HepG2 (cell line): ENCODE results near the gene NME4. TPM values are rescaled to one million over a fixed set of nuclear protein-coding genes. Genes with fewer than 3 reads are reported as not detected.
A peak's percentile ranks its signal among the peaks of the same experiment; 100 is the strongest.

Experiments used
- CREM ChIP-seq, 2 experiments: sonication (generic) in 1 of 2; formaldehyde crosslinking in 1 of 2; IDR thresholded peaks; 2 replicates each; pipeline versions ENCODE4 v1.4.0 to v1.6.1; 2016 to 2020; ENCODE audit warnings: antibody characterized with exemption in 1 of 2, mild to moderate bottlenecking in 1 of 2, missing genetic modification reagents in 1 of 2
- ELF3 ChIP-seq: IDR thresholded peaks from 2 replicates; pipeline ENCODE4 v1.6.1; 2016; ENCODE audit warnings: missing genetic modification reagents, missing compliant biosample characterization
- FOXO4 ChIP-seq: sonication (generic); formaldehyde crosslinking; conservative IDR thresholded peaks from 2 replicates; pipeline ENCODE4 v1.8.1; 2023; ENCODE audit warnings: missing genetic modification reagents
- HMGXB4 ChIP-seq, 2 experiments: sonication (generic) in 1 of 2; formaldehyde crosslinking in 1 of 2; IDR thresholded peaks; 2 replicates each; pipeline versions ENCODE4 v1.4.0 to v1.6.1; 2018 to 2020; ENCODE audit warnings: missing genetic modification reagents in 2 of 2, borderline replicate concordance in 1 of 2, low read depth in 1 of 2, mild to moderate bottlenecking in 1 of 2, missing biosample characterization in 1 of 2
- MTF1 ChIP-seq: sonication (generic); formaldehyde crosslinking; IDR thresholded peaks from 2 replicates; pipeline ENCODE4 v1.5.0; 2020; ENCODE audit warnings: missing genetic modification reagents
- PTBP1 ChIP-seq: fragments of 200-400 bp; formaldehyde crosslinking; IDR thresholded peaks from 2 replicates; pipeline ENCODE4 v1.6.1; 2018; ENCODE audit warnings: low read length, low read depth; ENCODE audit not compliant: poor library complexity, severe bottlenecking
- RFX3 ChIP-seq: IDR thresholded peaks from 2 replicates; pipeline ENCODE4 v1.6.1; 2016; ENCODE audit warnings: missing biosample characterization, missing genetic modification reagents
- SOX6 ChIP-seq, 2 experiments: fragments of 450-650 bp in 1 of 2; sonication (generic) in 1 of 2; formaldehyde crosslinking in 1 of 2; IDR thresholded peaks; 2 replicates each; pipeline versions ENCODE4 v1.4.0 to v1.6.1; 2017 to 2020; ENCODE audit warnings: antibody characterized with exemption in 1 of 2, mild to moderate bottlenecking in 1 of 2, missing genetic modification reagents in 1 of 2
- SP2 ChIP-seq: sonication (generic); formaldehyde crosslinking; IDR thresholded peaks from 2 replicates; pipeline ENCODE4 v1.5.1; 2020; ENCODE audit warnings: mild to moderate bottlenecking, missing genetic modification reagents
- YEATS4 ChIP-seq: sonication (generic); formaldehyde crosslinking; IDR thresholded peaks from 2 replicates; pipeline ENCODE4 v1.4.0; 2020; ENCODE audit warnings: missing genetic modification reagents, borderline replicate concordance
- ZMYM4 ChIP-seq: sonication (generic); formaldehyde crosslinking; IDR thresholded peaks from 2 replicates; pipeline ENCODE4 v1.8.1; 2023; ENCODE audit warnings: mild to moderate bottlenecking, missing genetic modification reagents
- ZNF343 ChIP-seq: sonication (generic); formaldehyde crosslinking; IDR thresholded peaks from 2 replicates; pipeline ENCODE4 v1.4.0; 2020; ENCODE audit warnings: mild to moderate bottlenecking, missing genetic modification reagents
- ZNF432 ChIP-seq: sonication (generic); formaldehyde crosslinking; IDR thresholded peaks from 2 replicates; pipeline ENCODE4 v1.5.0; 2020; ENCODE audit warnings: missing genetic modification reagents, mild to moderate bottlenecking, borderline replicate concordance
- ZNF580 ChIP-seq: IDR thresholded peaks from 2 replicates; pipeline ENCODE4 v1.6.1; 2016; ENCODE audit warnings: low read depth, borderline replicate concordance
- polyA plus RNA-seq, 8 experiments: library from polyadenylated mRNA; depleted of rRNA in 3 of 8; stranded (reverse) in 7 of 8; unstranded in 1 of 8; fragments of >200 nt; fragmentation: Illumina TruSeq in 4 of 8; extraction: Trizol in 4 of 8; gene quantifications; 2 replicates each; pipeline versions ENCODE4 v1.2.1 to v1.2.3, GENCODE V29; 2011 to 2016; ENCODE audit warnings: low read depth in 4 of 8, missing spikeins in 1 of 8, mixed read lengths in 1 of 8; ENCODE audit not compliant: insufficient read depth in 1 of 8
- total RNA-seq, 5 experiments: library from RNA; depleted of rRNA; stranded (reverse); fragments of >200 nt; fragmentation: Illumina TruSeq; extraction: Trizol; gene quantifications; 2 replicates each; pipeline ENCODE4 v1.2.3, GENCODE V29; 2016; ENCODE audit warnings: low read depth in 1 of 5
- TF ChIP-seq, protein P1 (sequence below): sonication (generic); formaldehyde crosslinking; IDR thresholded peaks from 2 replicates; pipeline ENCODE4 v1.8.0; 2022; ENCODE audit warnings: mild to moderate bottlenecking, missing genetic modification reagents; ENCODE audit not compliant: insufficient replicate concordance
- TF ChIP-seq, protein P2 (sequence below): sonication (generic); formaldehyde crosslinking; IDR thresholded peaks from 2 replicates; pipeline ENCODE4 v1.8.1; 2023; ENCODE audit warnings: missing genetic modification reagents, inconsistent platforms, borderline replicate concordance
- TF ChIP-seq, protein P3 (sequence below): sonication (generic); formaldehyde crosslinking; IDR thresholded peaks from 2 replicates; pipeline ENCODE4 v1.4.0; 2020; ENCODE audit warnings: missing genetic modification reagents
- TF ChIP-seq, protein P4 (sequence below): sonication (generic); formaldehyde crosslinking; IDR thresholded peaks from 2 replicates; pipeline ENCODE4 v1.5.0; 2020; ENCODE audit warnings: missing genetic modification reagents

The NME4 gene
- total and polyA plus RNA-seq, 2 of the 13 experiments (the other 11 are each of a cell fraction or from before 2014, with no cell fraction given), result 121 to 263 TPM

DNA sequence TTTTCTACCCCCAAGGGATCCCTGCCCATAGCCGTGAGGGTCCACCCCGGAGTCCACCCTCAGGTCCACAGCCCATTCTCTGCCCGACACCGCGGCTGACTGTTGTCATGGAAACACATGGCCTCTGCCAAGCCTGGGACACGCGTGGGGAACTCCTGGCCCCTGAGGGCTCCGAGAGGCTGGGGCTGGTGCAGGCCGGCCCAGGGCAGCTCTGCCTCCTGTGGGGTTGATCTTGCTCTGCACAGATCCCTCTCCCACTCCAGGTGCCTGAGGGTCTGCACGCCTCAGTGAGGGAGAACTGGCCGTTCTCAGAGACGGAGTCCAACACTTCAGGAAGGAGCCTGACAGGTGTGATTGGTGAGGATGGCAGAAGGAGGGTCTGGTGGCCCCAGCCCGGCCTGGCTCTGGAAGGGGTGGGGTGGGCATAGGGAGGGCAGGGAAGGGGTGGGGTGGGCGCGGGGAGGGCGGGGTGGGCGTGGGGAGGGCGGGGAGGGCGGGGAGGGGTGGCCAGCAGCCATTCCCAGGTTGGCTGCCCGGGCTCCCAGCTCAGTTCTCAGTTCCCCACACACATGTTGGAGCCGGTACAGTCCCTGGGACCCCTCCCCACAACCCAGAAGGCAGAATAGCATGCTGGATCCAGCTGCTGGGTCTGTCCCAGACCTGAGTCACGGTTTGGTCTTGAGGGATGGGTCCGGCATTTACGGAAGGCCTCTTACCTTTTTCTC lies 33.1 kb upstream of the NME4 start (continued):
- TF ChIP-seq, protein P1, sequence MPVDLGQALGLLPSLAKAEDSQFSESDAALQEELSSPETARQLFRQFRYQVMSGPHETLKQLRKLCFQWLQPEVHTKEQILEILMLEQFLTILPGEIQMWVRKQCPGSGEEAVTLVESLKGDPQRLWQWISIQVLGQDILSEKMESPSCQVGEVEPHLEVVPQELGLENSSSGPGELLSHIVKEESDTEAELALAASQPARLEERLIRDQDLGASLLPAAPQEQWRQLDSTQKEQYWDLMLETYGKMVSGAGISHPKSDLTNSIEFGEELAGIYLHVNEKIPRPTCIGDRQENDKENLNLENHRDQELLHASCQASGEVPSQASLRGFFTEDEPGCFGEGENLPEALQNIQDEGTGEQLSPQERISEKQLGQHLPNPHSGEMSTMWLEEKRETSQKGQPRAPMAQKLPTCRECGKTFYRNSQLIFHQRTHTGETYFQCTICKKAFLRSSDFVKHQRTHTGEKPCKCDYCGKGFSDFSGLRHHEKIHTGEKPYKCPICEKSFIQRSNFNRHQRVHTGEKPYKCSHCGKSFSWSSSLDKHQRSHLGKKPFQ (CRISPR knock-in tag), result no peak
- TF ChIP-seq ELF3 (no peak), MTF1 (CRISPR knock-in tag) (no peak), CREM (IDR thresholded peaks at IDR 0.05) (no peak), CREM (CRISPR knock-in tag; IDR thresholded peaks at IDR 0.05) (no peak), SOX6 (IDR thresholded peaks at IDR 0.05) (no peak), SOX6 (CRISPR knock-in tag; IDR thresholded peaks at IDR 0.05) (no peak), FOXO4 (CRISPR knock-in tag) (0 out of 2 replicates have a peak, but pooled peaks have one; percentile 74), ZNF580 (no peak), ZNF343 (no peak), YEATS4 (CRISPR knock-in tag) (0 out of 2 replicates have a peak, but pooled peaks have one; percentile 10), RFX3 (peak; percentile 55), ZNF432 (CRISPR knock-in tag) (no peak), SP2 (CRISPR knock-in tag) (no peak), ZMYM4 (CRISPR knock-in tag) (peak; percentile 33; the same call in 1 of the 2 replicates), HMGXB4 (CRISPR knock-in tag; IDR thresholded peaks at IDR 0.05; ENCODE audit: borderline replicate concordance in 1 of 2, low read depth in 1 of 2) (0 out of 4 replicates have a peak, but pooled peaks of 1 of the 2 experiments have one; percentile 13), PTBP1 (no peak)
- TF ChIP-seq, protein P2, sequence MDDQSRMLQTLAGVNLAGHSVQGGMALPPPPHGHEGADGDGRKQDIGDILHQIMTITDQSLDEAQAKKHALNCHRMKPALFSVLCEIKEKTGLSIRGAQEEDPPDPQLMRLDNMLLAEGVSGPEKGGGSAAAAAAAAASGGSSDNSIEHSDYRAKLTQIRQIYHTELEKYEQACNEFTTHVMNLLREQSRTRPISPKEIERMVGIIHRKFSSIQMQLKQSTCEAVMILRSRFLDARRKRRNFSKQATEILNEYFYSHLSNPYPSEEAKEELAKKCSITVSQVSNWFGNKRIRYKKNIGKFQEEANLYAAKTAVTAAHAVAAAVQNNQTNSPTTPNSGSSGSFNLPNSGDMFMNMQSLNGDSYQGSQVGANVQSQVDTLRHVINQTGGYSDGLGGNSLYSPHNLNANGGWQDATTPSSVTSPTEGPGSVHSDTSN (CRISPR knock-in tag), result no peak
- TF ChIP-seq, protein P3, sequence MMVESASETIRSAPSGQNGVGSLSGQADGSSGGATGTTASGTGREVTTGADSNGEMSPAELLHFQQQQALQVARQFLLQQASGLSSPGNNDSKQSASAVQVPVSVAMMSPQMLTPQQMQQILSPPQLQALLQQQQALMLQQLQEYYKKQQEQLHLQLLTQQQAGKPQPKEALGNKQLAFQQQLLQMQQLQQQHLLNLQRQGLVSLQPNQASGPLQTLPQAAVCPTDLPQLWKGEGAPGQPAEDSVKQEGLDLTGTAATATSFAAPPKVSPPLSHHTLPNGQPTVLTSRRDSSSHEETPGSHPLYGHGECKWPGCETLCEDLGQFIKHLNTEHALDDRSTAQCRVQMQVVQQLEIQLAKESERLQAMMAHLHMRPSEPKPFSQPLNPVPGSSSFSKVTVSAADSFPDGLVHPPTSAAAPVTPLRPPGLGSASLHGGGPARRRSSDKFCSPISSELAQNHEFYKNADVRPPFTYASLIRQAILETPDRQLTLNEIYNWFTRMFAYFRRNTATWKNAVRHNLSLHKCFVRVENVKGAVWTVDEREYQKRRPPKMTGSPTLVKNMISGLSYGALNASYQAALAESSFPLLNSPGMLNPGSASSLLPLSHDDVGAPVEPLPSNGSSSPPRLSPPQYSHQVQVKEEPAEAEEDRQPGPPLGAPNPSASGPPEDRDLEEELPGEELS (CRISPR knock-in tag), result no peak
- TF ChIP-seq, protein P4, sequence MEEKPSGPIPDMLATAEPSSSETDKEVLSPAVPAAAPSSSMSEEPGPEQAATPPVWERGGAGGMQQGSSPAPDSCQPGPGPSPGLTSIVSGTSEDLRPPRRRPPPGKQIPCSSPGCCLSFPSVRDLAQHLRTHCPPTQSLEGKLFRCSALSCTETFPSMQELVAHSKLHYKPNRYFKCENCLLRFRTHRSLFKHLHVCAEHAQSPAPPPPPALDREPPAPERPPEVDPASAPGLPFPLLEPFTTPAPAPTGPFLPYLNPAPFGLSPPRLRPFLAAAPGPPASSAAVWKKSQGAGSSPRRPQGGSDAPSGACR (CRISPR knock-in tag), result peak; percentile 43; the same call in 1 of the 2 replicates
